Endodermal cell (in vitro differentiated cells): Measurements from ENCODE around the gene PARP8. TPM values are rescaled to one million over a fixed set of nuclear protein-coding genes. Genes with fewer than 3 reads are reported as not detected.
A peak's percentile ranks its signal among the peaks of the same experiment; 100 is the strongest.

Experiments used
- DNase-seq: peaks from one replicate; pipeline ENCODE4 v3.0.0-alpha.2; 2017
- H3K27ac ChIP-seq: 2 replicates; pipeline ENCODE4 v1.5.1; 2013; ENCODE audit warnings: mild to moderate bottlenecking, low read depth, low read length, moderate library complexity
- H3K27me3 ChIP-seq: 2 replicates; pipeline ENCODE4 v1.6.1; 2013; ENCODE audit warnings: mild to moderate bottlenecking, low read length, moderate library complexity; ENCODE audit not compliant: insufficient read depth, control insufficient read depth, poor library complexity, severe bottlenecking
- H3K36me3 ChIP-seq: 2 replicates; pipeline ENCODE4 v1.7.0; 2013; ENCODE audit warnings: mild to moderate bottlenecking, low read length, moderate library complexity; ENCODE audit not compliant: control insufficient read depth, insufficient read depth
- H3K4me1 ChIP-seq: one replicate; pipeline ENCODE4 v1.7.0; 2013; ENCODE audit warnings: low read length; ENCODE audit not compliant: control insufficient read depth, insufficient read depth
- H3K4me3 ChIP-seq: 2 replicates; pipeline ENCODE4 v1.5.1; 2013; ENCODE audit warnings: mild to moderate bottlenecking, low read length, moderate library complexity
- H3K9ac ChIP-seq: 2 replicates; pipeline ENCODE4 v1.6.1; 2013; ENCODE audit warnings: mild to moderate bottlenecking, low read length, moderate library complexity; ENCODE audit not compliant: poor library complexity, severe bottlenecking; ENCODE audit errors: extremely low read depth
- H3K9me3 ChIP-seq: 2 replicates; pipeline ENCODE4 v1.6.1; 2013; ENCODE audit warnings: mild to moderate bottlenecking, low read length, moderate library complexity; ENCODE audit not compliant: control insufficient read depth
- H3K27ac Mint-ChIP-seq: 2 replicates; pipeline ENCODE4 v1.8.0; 2020; ENCODE audit warnings: mixed read lengths
- H3K27me3 Mint-ChIP-seq: 2 replicates; pipeline ENCODE4 v1.8.0; 2021; ENCODE audit warnings: mild to moderate bottlenecking, mixed read lengths; ENCODE audit not compliant: insufficient read depth
- H3K36me3 Mint-ChIP-seq: 2 replicates; pipeline ENCODE4 v1.8.0; 2020; ENCODE audit warnings: low read depth, mixed read lengths
- H3K4me1 Mint-ChIP-seq: 2 replicates; pipeline ENCODE4 v1.8.0; 2020; ENCODE audit warnings: mixed read lengths
- H3K4me3 Mint-ChIP-seq: 2 replicates; pipeline ENCODE4 v1.8.0; 2020; ENCODE audit warnings: mild to moderate bottlenecking, moderate library complexity, mixed read lengths
- H3K9me3 Mint-ChIP-seq: 2 replicates; pipeline ENCODE4 v1.8.0; 2020; ENCODE audit warnings: mild to moderate bottlenecking, mixed read lengths
- CTCF ChIP-seq: fragments of 200-600 bp; sonication (generic); conservative IDR thresholded peaks from 2 replicates; pipeline ENCODE4 v1.5.0; 2021; ENCODE audit warnings: antibody characterized with exemption, mild to moderate bottlenecking
- WGBS, 2 experiments: methylation state at CpG; one replicate each; pipeline versions ENCODE4 v1.1.5 to v1.1.7; 2013; ENCODE audit warnings: missing lambda C conversion rate in 2 of 2, mixed read lengths in 1 of 2; ENCODE audit not compliant: insufficient coverage in 1 of 2, insufficient read length in 1 of 2; 5-methylcytosine and 5-hydroxymethylcytosine counted together
- total RNA-seq, 2 donors: library from RNA; stranded (reverse); fragmentation: NEBNext Ultra II Directional in 1 of 2; extraction: Animal tissue kit (Norgen Biotek cat#: 25700) in 1 of 2; gene quantifications; 2 replicates in 1 of 2; 3 replicates in 1 of 2; pipeline ENCODE4 v1.2.1, GENCODE V29; 2021

The PARP8 gene
- total RNA-seq, 2 donors from 2014 or later: 18.7 to 19.4 TPM

DNA sequence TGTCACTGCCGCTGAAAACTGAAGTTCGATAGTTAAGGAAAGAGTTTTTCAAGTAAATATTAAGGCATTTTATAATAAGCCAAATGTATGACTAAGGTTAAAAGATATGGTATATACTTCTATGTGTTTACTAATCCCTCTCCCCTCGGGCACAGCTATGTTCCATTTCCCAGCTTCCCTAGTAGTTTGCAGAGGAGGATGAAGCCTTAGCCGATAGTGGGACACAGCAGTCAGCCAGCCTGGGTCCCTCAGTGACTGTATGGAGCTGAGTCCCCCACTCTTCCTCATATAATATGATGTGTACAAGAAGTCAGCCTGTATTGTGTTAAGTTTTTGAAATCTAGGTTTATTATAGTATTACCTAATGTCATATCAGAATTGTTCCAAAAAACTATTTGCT is 55.8 kb downstream of the PARP8 start:
- WGBS, 2 experiments: 89% methylated on average over 4 of the region's 4 CpGs; no CpG with 5 or more reads in 1 of the 2 experiments

GRCh38 chr5:50724262-50724661 is 57.8 kb downstream of the PARP8 start:
- Histone ChIP-seq H3K4me1 (no peaks in the 10 kb centered on the region), H3K4me3 (no peak overlapping the region), H3K27me3 (no peaks in the 10 kb centered on the region), H3K9me3 (no peaks in the 10 kb centered on the region), H3K9ac (no peak overlapping the region), H3K36me3 (no peaks in the 10 kb centered on the region), H3K27ac (no peak overlapping the region)
- Mint-ChIP-seq H3K9me3 (no peaks in the 10 kb centered on the region), H3K4me3 (no peak overlapping the region), H3K27ac (no peak overlapping the region), H3K27me3 (no peaks in the 10 kb centered on the region), H3K4me1 (peaks cover 16% of the 10 kb centered on the region), H3K36me3 (no peaks in the 10 kb centered on the region)
- no peak for TF ChIP-seq CTCF
- no peak for DNase-seq

More for the DNA sequence above, 55.8 kb downstream of the PARP8 start:
- Histone ChIP-seq H3K4me3 (no peak overlapping the region), H3K36me3 (no peaks in the 10 kb centered on the region), H3K27ac (no peak overlapping the region), H3K4me1 (no peaks in the 10 kb centered on the region), H3K9ac (no peak overlapping the region), H3K9me3 (no peaks in the 10 kb centered on the region), H3K27me3 (no peaks in the 10 kb centered on the region)
- no peak for TF ChIP-seq CTCF
- no peaks in the 10 kb centered on the region for H3K36me3 Mint-ChIP-seq
- peak overlapping the region; percentile 11 for H3K27ac Mint-ChIP-seq
- H3K4me1 Mint-ChIP-seq: peaks cover 16% of the 10 kb centered on the region
- H3K4me3 Mint-ChIP-seq: no peak overlapping the region
- no peaks in the 10 kb centered on the region for H3K9me3 Mint-ChIP-seq
- no peaks in the 10 kb centered on the region for H3K27me3 Mint-ChIP-seq
- DNase-seq: no peak

- H3K27ac ChIP-seq: no peak overlapping the region
- no peak overlapping the region for H3K4me3 Mint-ChIP-seq
- WGBS, 2 experiments: 95 to 100% methylated on average over 2 to 7 of the region's 7 CpGs
- H3K9ac ChIP-seq: no peak overlapping the region
- DNase-seq: no peak
- TF ChIP-seq CTCF: no peak
- H3K27me3 ChIP-seq: no peaks in the 10 kb centered on the region
- peaks cover 11% of the 10 kb centered on the region for H3K4me1 Mint-ChIP-seq
- no peak overlapping the region for H3K4me3 ChIP-seq
- H3K4me1 ChIP-seq: no peaks in the 10 kb centered on the region
- no peaks in the 10 kb centered on the region for H3K9me3 ChIP-seq
- no peaks in the 10 kb centered on the region for H3K9me3 Mint-ChIP-seq
- no peaks in the 10 kb centered on the region for H3K36me3 Mint-ChIP-seq
- no peaks in the 10 kb centered on the region for H3K36me3 ChIP-seq
- H3K27me3 Mint-ChIP-seq: no peaks in the 10 kb centered on the region
- peak overlapping the region; percentile 41 for H3K27ac Mint-ChIP-seq
Observed at GRCh38 chr5:50725800-50726474, 59.5 kb downstream of the PARP8 start.
